ENCODE results near the gene POLR2E. TPM values are rescaled to one million over a fixed set of nuclear protein-coding genes. Genes with fewer than 3 reads are reported as not detected.
"Not testable (repeated sequence)": the region's sequence is repeated elsewhere in the genome, so short reads cannot be mapped to it uniquely, and the experiment has no call there.

Gene POLR2E
- total RNA-seq, 2 experiments from 2014 or later = 171 to 229 TPM

- no peaks in the 10 kb centered on the region for H3K27me3 Mint-ChIP-seq
- H3K4me3 Mint-ChIP-seq = no peak overlapping the region
- H3K36me3 Mint-ChIP-seq (ENCODE audit: low read depth) = peaks cover 21% of the 10 kb centered on the region
- H3K27ac Mint-ChIP-seq = no peak overlapping the region
- H3K4me1 Mint-ChIP-seq = no peaks in the 10 kb centered on the region
- intact Hi-C loops (cut with DNase I, micrococcal nuclease) = no loop called here
- DNase-seq = no peak
- CTCF ChIA-PET = no interaction called here
- ATAC-seq = no peak
- H3K9me3 Mint-ChIP-seq (ENCODE audit: low read depth) = no peaks in the 10 kb centered on the region
- POLR2A ChIA-PET = interaction anchor here (1.0 kb wide), 2 partner anchors 14 to 86 kb away, joined by 4 to 6 read pairs; no protein-coding TSS in a partner anchor
Measured at GRCh38 chr19:1116726-1117581, 21.8 kb upstream of the POLR2E start.

DNA sequence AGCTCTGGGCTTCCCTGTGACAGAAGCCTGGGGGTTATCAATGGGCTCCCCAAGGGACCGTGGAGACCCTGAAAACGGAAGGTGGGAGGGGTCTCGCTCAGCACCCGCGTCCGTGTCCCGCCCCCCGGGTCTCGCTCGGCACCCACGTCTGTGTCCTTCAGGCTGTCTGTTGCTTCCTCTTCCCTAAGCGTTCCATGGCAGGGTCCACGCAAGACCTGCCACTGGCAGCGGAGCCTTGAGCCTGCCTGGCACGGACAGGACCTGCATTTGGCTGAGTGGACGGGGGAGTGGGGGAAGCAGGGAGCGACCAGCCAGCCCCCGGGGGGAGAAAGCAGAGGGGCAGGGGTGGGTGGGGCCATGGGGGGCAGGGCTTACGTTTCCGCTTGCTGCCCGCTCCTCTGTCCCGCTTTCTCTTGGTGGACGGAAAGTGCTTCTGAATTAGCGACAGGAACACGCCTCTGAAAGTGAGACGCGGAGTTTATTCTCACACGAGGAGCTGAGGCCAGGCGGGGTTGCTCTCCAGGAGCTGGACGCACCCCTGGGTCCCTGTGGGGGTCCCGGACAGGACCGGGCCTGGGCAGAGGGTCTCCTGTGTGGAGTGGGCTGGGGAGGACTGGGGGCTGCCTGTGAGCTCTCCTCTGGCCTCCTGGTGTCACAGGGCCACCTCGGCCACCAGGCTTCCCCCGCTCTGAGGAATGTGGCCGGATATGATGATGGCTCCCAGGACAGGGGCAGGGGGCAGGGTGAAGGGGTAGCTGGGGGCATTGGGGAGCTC lies 20.7 kb upstream of the POLR2E start:
- ChIA-PET POLR2A (interaction anchor here (1.0 kb wide), 1 partner anchor 15 kb away, joined by 4 read pairs; no protein-coding TSS in a partner anchor), CTCF (interaction anchor here (0.6 kb wide), 1 partner anchor 9 kb away, joined by 3 read pairs; no protein-coding TSS in a partner anchor)
- H3K36me3 Mint-ChIP-seq (ENCODE audit: low read depth) = peaks cover 11% of the 10 kb centered on the region
- intact Hi-C loops (cut with DNase I, micrococcal nuclease) = no loop called here
- H3K4me1 Mint-ChIP-seq = no peaks in the 10 kb centered on the region
- ATAC-seq (no peak), DNase-seq (no peak)
- H3K27me3 Mint-ChIP-seq = no peaks in the 10 kb centered on the region
- H3K9me3 Mint-ChIP-seq (ENCODE audit: low read depth) = no peaks in the 10 kb centered on the region
- H3K4me3 Mint-ChIP-seq = no peak overlapping the region
- no peak overlapping the region for H3K27ac Mint-ChIP-seq

- DNase-seq; H3K4me1 Mint-ChIP-seq; H3K4me3 Mint-ChIP-seq; CTCF ChIA-PET; ATAC-seq; H3K9me3 Mint-ChIP-seq (ENCODE audit: low read depth); H3K27me3 Mint-ChIP-seq; H3K27ac Mint-ChIP-seq: not testable (repeated sequence)
- intact Hi-C loops (cut with DNase I, micrococcal nuclease) = loop anchor here (5.0 kb wide), 1 partner anchor 78 kb away; no protein-coding TSS in a partner anchor
- H3K36me3 Mint-ChIP-seq (ENCODE audit: low read depth) = peaks cover 15% of the 10 kb centered on the region
- POLR2A ChIA-PET = interaction anchor here (0.6 kb wide), 1 partner anchor 19 kb away, joined by 3 read pairs; no protein-coding TSS in a partner anchor
Measured at GRCh38 chr19:1114728-1115127, 19.6 kb upstream of the POLR2E start.

GRCh38 chr19:1113986-1114483 lies 18.9 kb upstream of the POLR2E start:
- Mint-ChIP-seq H3K4me1 (no peaks in the 10 kb centered on the region), H3K4me3 (no peak overlapping the region), H3K36me3 (ENCODE audit: low read depth) (peaks cover 15% of the 10 kb centered on the region), H3K9me3 (ENCODE audit: low read depth) (no peaks in the 10 kb centered on the region), H3K27me3 (no peaks in the 10 kb centered on the region), H3K27ac (no peak overlapping the region)
- DNase-seq (no peak), ATAC-seq (no peak)
- ChIA-PET POLR2A (interaction anchor here (1.0 kb wide), 1 partner anchor 20 kb away, joined by 3 read pairs; no protein-coding TSS in a partner anchor), CTCF (interaction anchor here (0.6 to 2.7 kb wide), 12 partner anchors 9 to 130 kb away, joined by 3 to 23 read pairs (median 4); partner anchors contain the start of gene ATP5F1D)
- intact Hi-C loops (cut with DNase I, micrococcal nuclease) = loop anchor here (1.0 to 5.0 kb wide), 2 partner anchors 78 to 126 kb away; no protein-coding TSS in a partner anchor

DNA sequence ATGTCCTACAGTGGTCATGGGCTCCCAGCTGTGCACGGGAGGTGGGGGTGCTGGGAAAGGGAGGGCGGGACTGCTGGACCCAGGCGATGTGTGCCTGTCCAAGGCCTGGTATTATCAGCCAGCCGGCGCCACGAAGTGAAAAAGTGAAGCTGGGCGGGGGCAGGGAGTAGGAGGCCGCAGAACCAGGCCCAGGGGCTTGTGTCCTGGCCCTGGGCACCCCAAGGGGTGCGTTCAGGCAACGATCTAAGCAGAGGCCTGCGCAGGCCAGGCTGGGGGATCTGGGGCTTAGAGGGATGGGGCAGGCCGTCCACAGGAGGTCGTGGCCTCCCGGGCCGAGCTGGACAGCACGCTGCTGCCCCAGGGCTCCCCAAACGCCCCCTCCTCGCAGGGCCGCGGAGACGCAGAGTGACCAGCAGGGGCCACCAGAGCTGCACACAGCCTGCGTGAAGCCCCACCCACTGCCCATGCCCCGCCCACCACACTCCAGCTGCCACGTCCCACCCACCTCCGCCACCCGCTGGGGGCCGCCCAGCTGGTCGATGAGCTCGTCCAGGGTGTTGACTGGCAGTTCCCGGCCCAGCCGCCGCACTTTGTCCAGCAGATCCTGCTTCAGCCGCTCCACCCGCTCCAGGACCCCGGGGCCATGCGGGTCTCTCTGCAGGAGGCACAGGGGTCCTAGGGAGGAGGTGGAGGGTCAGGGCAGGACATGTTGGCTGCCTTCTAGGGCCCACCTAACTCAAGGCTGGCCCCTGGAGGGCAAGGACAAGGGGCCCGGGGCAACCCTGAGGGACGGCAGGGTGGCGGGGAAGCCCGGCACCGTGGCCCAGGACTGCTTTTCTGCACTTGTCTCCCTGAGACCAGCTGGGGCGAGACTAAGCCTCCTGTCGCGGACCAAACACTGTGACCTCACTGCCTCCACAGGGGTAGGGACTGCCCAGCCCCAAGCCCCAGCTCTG lies 18.1 kb upstream of the POLR2E start:
- no peak overlapping the region for H3K27ac Mint-ChIP-seq
- peaks cover 13% of the 10 kb centered on the region for H3K36me3 Mint-ChIP-seq (ENCODE audit: low read depth)
- no peaks in the 10 kb centered on the region for H3K27me3 Mint-ChIP-seq
- DNase-seq (peak; percentile 94), ATAC-seq (peak; percentile 89)
- H3K4me1 Mint-ChIP-seq = no peaks in the 10 kb centered on the region
- ChIA-PET CTCF (interaction anchor here (0.6 to 2.7 kb wide), 16 partner anchors 10 to 702 kb away, joined by 3 to 23 read pairs (median 4); partner anchors contain the start of gene ATP5F1D), POLR2A (interaction anchor here (0.8 to 1.1 kb wide), 4 partner anchors 10 to 151 kb away, joined by 3 to 5 read pairs (median 3); partner anchors contain the start of gene ARHGAP45)
- no peaks in the 10 kb centered on the region for H3K9me3 Mint-ChIP-seq (ENCODE audit: low read depth)
- intact Hi-C loops (cut with DNase I, micrococcal nuclease) = loop anchor here (1.0 to 5.0 kb wide), 2 partner anchors 79 to 127 kb away; no protein-coding TSS in a partner anchor
- H3K4me3 Mint-ChIP-seq = no peak overlapping the region

DNA sequence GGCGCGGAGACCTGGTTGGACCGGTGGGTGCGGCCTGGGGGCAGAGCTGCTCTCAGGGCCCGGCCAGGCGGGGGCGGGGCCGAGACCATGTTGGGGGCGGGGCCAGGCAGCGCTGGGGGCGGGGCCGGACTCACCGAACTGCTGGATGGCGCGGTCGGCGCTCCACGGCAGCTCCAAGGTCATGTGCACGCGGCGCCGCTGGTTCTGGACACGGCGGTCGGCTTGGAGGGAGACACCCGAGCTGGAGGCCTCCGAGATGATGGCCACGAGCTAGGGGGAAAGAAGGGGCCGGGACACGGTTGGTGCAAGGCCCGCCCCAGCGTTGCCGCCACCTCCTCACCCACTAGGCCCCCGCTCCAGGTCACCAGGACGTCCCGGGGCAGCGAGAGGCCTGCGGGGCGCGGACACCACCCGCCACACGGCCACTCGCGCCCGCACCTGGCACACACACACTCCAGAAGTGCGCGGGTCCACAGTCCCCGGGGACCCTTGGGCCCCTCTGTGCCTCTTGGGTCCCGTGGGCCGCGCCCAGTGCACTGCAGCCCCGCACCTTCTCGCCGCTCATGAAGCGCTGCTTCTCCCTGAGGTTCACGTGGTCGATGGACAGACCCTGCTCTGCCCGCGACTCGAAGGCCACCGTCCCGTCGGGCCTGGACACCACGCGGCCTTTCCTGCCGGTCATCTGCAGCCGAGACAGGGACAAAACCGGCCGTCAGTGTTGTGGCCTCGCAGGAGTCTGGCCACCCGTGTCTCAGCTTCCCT lies 17.3 kb upstream of the POLR2E start:
- no peaks in the 10 kb centered on the region for H3K4me1 Mint-ChIP-seq
- DNase-seq = no peak
- no peak overlapping the region for H3K4me3 Mint-ChIP-seq
- H3K9me3 Mint-ChIP-seq (ENCODE audit: low read depth) = no peaks in the 10 kb centered on the region
- CTCF ChIA-PET = interaction anchor here (0.7 to 2.7 kb wide), 7 partner anchors 11 to 128 kb away, joined by 4 to 23 read pairs (median 5); partner anchors contain the start of gene ATP5F1D
- intact Hi-C loops (cut with DNase I, micrococcal nuclease) = loop anchor here (1.0 to 5.0 kb wide), 2 partner anchors 80 to 128 kb away; no protein-coding TSS in a partner anchor
- H3K27ac Mint-ChIP-seq = no peak overlapping the region
- H3K36me3 Mint-ChIP-seq (ENCODE audit: low read depth) = peaks cover 11% of the 10 kb centered on the region
- POLR2A ChIA-PET = interaction anchor here (1.1 to 1.3 kb wide), 2 partner anchors 45 to 156 kb away, joined by 3 read pairs; partner anchors contain the start of gene ARHGAP45
- ATAC-seq = no peak
- H3K27me3 Mint-ChIP-seq = no peaks in the 10 kb centered on the region

GRCh38 chr19:1111641-1112267 lies 16.6 kb upstream of the POLR2E start:
- Mint-ChIP-seq H3K27me3 (no peaks in the 10 kb centered on the region), H3K4me1 (peaks cover 2% of the 10 kb centered on the region), H3K9me3 (ENCODE audit: low read depth) (no peaks in the 10 kb centered on the region), H3K4me3 (no peak overlapping the region), H3K27ac (no peak overlapping the region), H3K36me3 (ENCODE audit: low read depth) (peaks cover 12% of the 10 kb centered on the region)
- DNase-seq = no peak
- POLR2A ChIA-PET = interaction anchor here (1.3 kb wide), 1 partner anchor 157 kb away, joined by 3 read pairs; no protein-coding TSS in a partner anchor
- no peak for ATAC-seq
- intact Hi-C loops (cut with DNase I, micrococcal nuclease) = loop anchor here (5.0 kb wide), 1 partner anchor 81 kb away; no protein-coding TSS in a partner anchor
- CTCF ChIA-PET = interaction anchor here (2.7 kb wide), 1 partner anchor 81 kb away, joined by 23 read pairs; no protein-coding TSS in a partner anchor

DNA sequence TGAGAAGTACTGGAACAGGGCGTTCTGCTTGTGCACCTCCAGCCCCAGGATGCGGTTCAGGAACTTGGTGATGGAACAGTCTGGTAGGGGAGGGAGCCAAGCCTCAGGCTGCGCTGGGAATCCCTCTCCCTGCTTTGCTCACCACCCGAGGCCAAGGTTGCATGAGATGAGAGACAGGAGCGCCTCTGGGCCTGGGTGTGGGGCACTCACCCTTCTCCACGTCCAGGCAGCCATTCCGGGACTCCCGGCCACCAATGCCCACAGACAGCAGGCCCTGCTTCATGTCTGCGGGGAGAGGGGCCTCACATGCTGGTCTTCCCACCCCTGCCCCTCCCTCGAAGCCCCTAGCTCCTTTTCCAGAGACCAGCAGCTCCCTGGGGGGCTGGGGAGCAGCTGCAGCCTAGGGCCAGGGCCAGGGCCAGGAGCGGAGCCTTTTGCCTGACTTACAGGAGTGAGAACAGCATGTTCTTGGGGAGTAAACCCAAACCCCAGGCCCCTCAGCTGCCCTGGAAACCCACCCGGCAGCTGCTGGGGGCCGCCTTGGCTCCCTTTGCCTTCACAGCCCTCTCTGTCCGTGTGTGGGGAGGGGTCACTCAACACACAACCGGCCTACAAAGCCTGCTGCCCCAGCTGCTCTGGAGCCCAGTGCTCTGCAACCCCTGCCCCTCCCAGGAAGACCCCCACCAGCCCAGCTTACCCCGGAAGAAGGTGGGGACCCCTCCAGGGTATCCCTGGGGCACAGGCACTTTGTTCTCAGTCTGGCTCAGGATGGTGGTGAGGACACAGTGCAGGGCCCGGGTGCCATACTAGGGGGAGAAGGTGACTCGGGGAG lies 15.8 kb upstream of the POLR2E start:
- ATAC-seq = no peak
- intact Hi-C loops (cut with DNase I, micrococcal nuclease) = loop anchor here (5.0 kb wide), 1 partner anchor 81 kb away; no protein-coding TSS in a partner anchor
- Mint-ChIP-seq H3K27ac (no peak overlapping the region), H3K9me3 (ENCODE audit: low read depth) (no peaks in the 10 kb centered on the region), H3K4me3 (no peak overlapping the region), H3K4me1 (peaks cover 4% of the 10 kb centered on the region), H3K36me3 (ENCODE audit: low read depth) (peaks cover 14% of the 10 kb centered on the region), H3K27me3 (no peaks in the 10 kb centered on the region)
- ChIA-PET POLR2A (interaction anchor here (1.3 kb wide), 1 partner anchor 158 kb away, joined by 3 read pairs; no protein-coding TSS in a partner anchor), CTCF (no interaction called here)
- no peak for DNase-seq
